HEK293T (cell line): ENCODE measurements around the gene AMIGO3.

Experiments used
- ARNT ChIP-seq: fragments of 450-650 bp; IDR thresholded peaks from 2 replicates; pipeline ENCODE4 v1.6.1; 2017; ENCODE audit warnings: mild to moderate bottlenecking
- ELF4 ChIP-seq: fragments of 450-650 bp; IDR thresholded peaks from 2 replicates; pipeline ENCODE4 v1.6.1; 2017; ENCODE audit warnings: antibody characterized with exemption
- FOXK2 ChIP-seq: fragments of 450-650 bp; IDR thresholded peaks from 2 replicates; pipeline ENCODE4 v1.6.1; 2016; ENCODE audit warnings: mild to moderate bottlenecking
- FOXM1 ChIP-seq: fragments of 450-650 bp; IDR thresholded peaks from 2 replicates; pipeline ENCODE4 v1.6.1; 2017; ENCODE audit warnings: mild to moderate bottlenecking, borderline replicate concordance
- NFRKB ChIP-seq: fragments of 450-650 bp; IDR thresholded peaks from 2 replicates; pipeline ENCODE4 v1.6.1; 2016; ENCODE audit warnings: mild to moderate bottlenecking, moderate library complexity
- SP1 ChIP-seq: fragments of 450-650 bp; IDR thresholded peaks from 2 replicates; pipeline ENCODE4 v1.6.1; 2017
- SUZ12 ChIP-seq: fragments of 450-650 bp; IDR thresholded peaks from 2 replicates; pipeline ENCODE4 v1.6.1; 2016; ENCODE audit warnings: mild to moderate bottlenecking
- TARDBP ChIP-seq: fragments of 450-650 bp; IDR thresholded peaks from 2 replicates; pipeline ENCODE4 v1.6.1; 2016

DNA sequence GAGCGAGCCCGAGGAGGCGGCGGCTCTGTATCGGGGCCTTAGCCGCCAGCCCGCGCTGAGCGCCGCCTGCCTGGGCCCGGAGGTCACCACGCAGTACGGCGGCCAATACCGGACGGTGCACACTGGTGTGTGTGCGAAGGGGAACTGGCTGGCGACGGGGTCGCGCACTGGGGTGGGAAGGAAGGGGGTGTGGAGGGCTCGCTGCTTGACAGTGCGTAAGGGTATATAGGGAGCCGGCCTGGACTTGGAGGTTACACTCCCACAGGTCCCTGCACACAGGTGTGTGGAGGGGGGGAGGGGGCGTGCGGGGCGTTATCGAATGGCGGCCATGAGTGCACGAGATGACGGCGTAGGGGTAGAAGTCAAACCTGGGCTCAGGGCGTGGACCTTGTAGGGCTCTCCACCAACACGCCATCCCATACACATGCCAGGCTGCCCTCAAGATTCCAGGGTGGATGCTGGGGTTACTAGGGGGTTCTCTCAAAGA, 44.9 kb downstream of the AMIGO3 start:
- TF ChIP-seq FOXM1 (no peak), ARNT (no peak), ELF4 (no peak), FOXK2 (no peak), SUZ12 (no peak), NFRKB (no peak), TARDBP (no peak), SP1 (no peak)
